ENCODE measurements around the gene KIF9.

- TF ChIP-seq POLR2A (IDR thresholded peaks at IDR 0.05) (no peak), CTCF (IDR thresholded peaks at IDR 0.05) (no peak)
These were observed 35.2 kb downstream of the KIF9 start for GRCh38 chr3:47247131-47248064.
